Adrenal gland (tissue), 12 donors: ENCODE data around the gene ISCA2. TPM values are rescaled to one million over a fixed set of nuclear protein-coding genes. Genes with fewer than 3 reads are reported as not detected.

ENCODE experiments used
- DNase-seq, 7 donors: peaks; one replicate each; pipeline ENCODE4 v3.0.0-alpha.2; 2019 to 2020
- H3K27ac ChIP-seq, 5 donors: fragments of 200-600 bp; sonication (generic) in 4 of 5; 1 replicate in 3 of 5; 2 replicates in 2 of 5; pipeline versions ENCODE4 v1.5.1 to v1.8.0; 2016 to 2020; ENCODE audit warnings: mild to moderate bottlenecking in 1 of 5
- H3K27me3 ChIP-seq: fragments of 200-600 bp; 2 replicates; pipeline ENCODE4 v1.8.0; 2021
- H3K36me3 ChIP-seq, 2 donors: fragments of 200-600 bp; replicated peaks in 1 of 2; 1 replicate in 1 of 2; 2 replicates in 1 of 2; pipeline versions ENCODE4 v1.5.1 to v1.8.0; 2018 to 2022
- H3K4me1 ChIP-seq, 2 donors: fragments of 200-600 bp; replicated peaks in 1 of 2; 1 replicate in 1 of 2; 2 replicates in 1 of 2; pipeline versions ENCODE4 v1.5.1 to v1.8.0; 2018 to 2021
- H3K4me3 ChIP-seq, 4 donors: fragments of 200-600 bp; sonication (generic) in 3 of 4; one replicate each; pipeline ENCODE4 v1.5.1; 2016 to 2018
- H3K9me3 ChIP-seq, 3 donors: fragments of 200-600 bp; sonication (generic) in 1 of 3; replicated peaks in 1 of 3; 1 replicate in 2 of 3; 2 replicates in 1 of 3; pipeline versions ENCODE4 v1.5.1 to v1.8.0; 2016 to 2021
- POLR2A ChIP-seq, 2 donors: fragments of 450-650 bp; IDR thresholded peaks; one replicate each; pipeline ENCODE4 v1.6.1; 2017; ENCODE audit warnings: antibody characterized with exemption in 2 of 2, mild to moderate bottlenecking in 2 of 2, moderate library complexity in 1 of 2
- WGBS, 4 donors: extraction: QIAGEN DNeasy Blood & Tissue Kit in 2 of 4; methylation state at CpG; one replicate each; pipeline versions ENCODE4 v1.1.5 to v1.1.7; 2013 to 2017; 5-methylcytosine and 5-hydroxymethylcytosine counted together
- intact Hi-C, 2 donors: fragments of 100-400 bp; cut with DNase I; formaldehyde crosslinking; loops; one replicate each; pipeline versions ENCODE4 v1.14.1 to v1.15.0; 2022 to 2023
- polyA plus RNA-seq, 3 donors: library from polyadenylated mRNA; stranded (reverse); fragments of 200-250 nt in 2 of 3; fragments of 350-450 nt in 1 of 3; fragmentation: Illumina TruSeq in 1 of 3; extraction: RNeasy Lipid Tissue Mini Kit (QIAGEN cat#74804) in 1 of 3; gene quantifications; one replicate each; pipeline ENCODE4 v1.2.3, GENCODE V29; 2013 to 2014
- total RNA-seq, 9 donors: library from RNA; depleted of rRNA in 4 of 9; stranded (reverse); fragments of >200 nt in 4 of 9; fragments of 120-200 nt in 1 of 9; fragmentation: NEBNext Ultra II Directional in 1 of 9; extraction: Animal tissue kit (Norgen Biotek cat#: 25700) in 1 of 9; gene quantifications; one replicate each; pipeline versions ENCODE4 v1.1.0 to v1.2.4, GENCODE V29; 2013 to 2023
- TF ChIP-seq, protein P1 (sequence below), 6 experiments: fragments of 450-650 bp in 4 of 6; fragments of 200-600 bp in 2 of 6; sonication (generic) in 1 of 6; IDR thresholded peaks; 1 replicate in 5 of 6; 2 replicates in 1 of 6; pipeline versions ENCODE4 v1.5.1 to v1.8.0; 2016 to 2021; ENCODE audit warnings: antibody characterized with exemption in 6 of 6, mild to moderate bottlenecking in 2 of 6, moderate library complexity in 1 of 6
- donor health status: healthy with polysubstance abuse.
- donor health status: Bipolar disorder and iron deficiency.
- donor health status: DM: yes; HTN: yes; CAD: no.
- donor health status: DM: no; HTN: no; CAD: no.
- donor health status: DM: no; HTN: no; CAD: no.
- donor health status: DM: yes; HTN: yes; CAD: no.

Gene ISCA2
- total and polyA plus RNA-seq, 12 donors = 13.2 to 63.6 (median 47.4) TPM

DNA sequence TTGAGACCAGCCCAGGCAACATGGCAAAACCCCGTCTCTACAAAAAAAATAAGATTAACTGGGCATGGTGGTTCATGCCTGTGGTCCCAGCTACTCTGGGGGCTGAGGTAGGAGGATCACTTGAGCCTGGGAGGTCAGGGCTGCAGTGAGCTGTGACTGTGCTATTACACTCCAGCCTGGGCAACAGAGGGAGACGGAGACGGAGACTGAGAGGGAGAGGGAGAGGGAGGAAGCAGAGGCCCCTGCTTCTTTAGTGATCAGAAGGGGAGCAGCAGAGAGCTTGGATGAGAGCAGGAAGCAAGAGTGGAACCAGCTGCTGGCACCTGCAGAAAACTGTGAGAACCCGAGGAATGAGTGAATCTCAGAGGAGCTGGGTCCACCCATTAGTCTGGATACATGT, 45.9 kb downstream of the ISCA2 start:
- TF ChIP-seq, protein P1, sequence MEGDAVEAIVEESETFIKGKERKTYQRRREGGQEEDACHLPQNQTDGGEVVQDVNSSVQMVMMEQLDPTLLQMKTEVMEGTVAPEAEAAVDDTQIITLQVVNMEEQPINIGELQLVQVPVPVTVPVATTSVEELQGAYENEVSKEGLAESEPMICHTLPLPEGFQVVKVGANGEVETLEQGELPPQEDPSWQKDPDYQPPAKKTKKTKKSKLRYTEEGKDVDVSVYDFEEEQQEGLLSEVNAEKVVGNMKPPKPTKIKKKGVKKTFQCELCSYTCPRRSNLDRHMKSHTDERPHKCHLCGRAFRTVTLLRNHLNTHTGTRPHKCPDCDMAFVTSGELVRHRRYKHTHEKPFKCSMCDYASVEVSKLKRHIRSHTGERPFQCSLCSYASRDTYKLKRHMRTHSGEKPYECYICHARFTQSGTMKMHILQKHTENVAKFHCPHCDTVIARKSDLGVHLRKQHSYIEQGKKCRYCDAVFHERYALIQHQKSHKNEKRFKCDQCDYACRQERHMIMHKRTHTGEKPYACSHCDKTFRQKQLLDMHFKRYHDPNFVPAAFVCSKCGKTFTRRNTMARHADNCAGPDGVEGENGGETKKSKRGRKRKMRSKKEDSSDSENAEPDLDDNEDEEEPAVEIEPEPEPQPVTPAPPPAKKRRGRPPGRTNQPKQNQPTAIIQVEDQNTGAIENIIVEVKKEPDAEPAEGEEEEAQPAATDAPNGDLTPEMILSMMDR (IDR thresholded peaks at IDR 0.05) = no peak
- TF ChIP-seq POLR2A (IDR thresholded peaks at IDR 0.05) = no peak
- Histone ChIP-seq H3K4me3 (no peak overlapping the region), H3K4me1 (no peaks in the 10 kb centered on the region), H3K27me3 (no peaks in the 10 kb centered on the region), H3K9me3 (no peaks in the 10 kb centered on the region), H3K27ac (no peak overlapping the region), H3K36me3 (no peaks in the 10 kb centered on the region)
- intact Hi-C loops = no loop called here
- 74 to 86% (median 82%) methylated on average over 4 of the region's 4 CpGs for WGBS, 4 donors
- DNase-seq = no peak

DNA sequence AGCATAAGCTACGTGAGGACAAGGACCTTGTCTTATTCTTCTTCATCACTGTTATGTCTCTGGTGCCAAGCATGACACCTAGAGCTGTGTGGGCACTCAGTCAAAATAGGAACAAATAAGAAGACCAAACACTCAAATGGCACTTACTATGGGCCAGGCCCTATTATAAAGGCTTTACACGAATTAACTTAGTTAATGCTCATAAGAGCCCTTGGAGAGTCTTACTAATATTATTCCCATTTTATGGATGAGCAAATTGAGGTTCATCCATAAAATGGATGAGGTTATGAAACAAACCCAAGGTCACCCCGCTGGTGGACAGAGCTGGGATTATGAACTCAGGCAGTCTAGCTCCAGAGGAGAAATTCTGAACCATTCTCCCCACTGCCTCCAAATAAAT, 47.7 kb downstream of the ISCA2 start:
- intact Hi-C loops = no loop called here
- Histone ChIP-seq H3K9me3 (no peaks in the 10 kb centered on the region), H3K4me3 (no peak overlapping the region), H3K27me3 (no peaks in the 10 kb centered on the region), H3K27ac (no peak overlapping the region), H3K36me3 (no peaks in the 10 kb centered on the region), H3K4me1 (no peaks in the 10 kb centered on the region)
- TF ChIP-seq, protein P1 (IDR thresholded peaks at IDR 0.05) = no peak
- TF ChIP-seq POLR2A (IDR thresholded peaks at IDR 0.05) = no peak
- DNase-seq = no peak
- WGBS, 4 donors = 64 to 82% (median 78%) methylated on average over 3 of the region's 3 CpGs

DNA sequence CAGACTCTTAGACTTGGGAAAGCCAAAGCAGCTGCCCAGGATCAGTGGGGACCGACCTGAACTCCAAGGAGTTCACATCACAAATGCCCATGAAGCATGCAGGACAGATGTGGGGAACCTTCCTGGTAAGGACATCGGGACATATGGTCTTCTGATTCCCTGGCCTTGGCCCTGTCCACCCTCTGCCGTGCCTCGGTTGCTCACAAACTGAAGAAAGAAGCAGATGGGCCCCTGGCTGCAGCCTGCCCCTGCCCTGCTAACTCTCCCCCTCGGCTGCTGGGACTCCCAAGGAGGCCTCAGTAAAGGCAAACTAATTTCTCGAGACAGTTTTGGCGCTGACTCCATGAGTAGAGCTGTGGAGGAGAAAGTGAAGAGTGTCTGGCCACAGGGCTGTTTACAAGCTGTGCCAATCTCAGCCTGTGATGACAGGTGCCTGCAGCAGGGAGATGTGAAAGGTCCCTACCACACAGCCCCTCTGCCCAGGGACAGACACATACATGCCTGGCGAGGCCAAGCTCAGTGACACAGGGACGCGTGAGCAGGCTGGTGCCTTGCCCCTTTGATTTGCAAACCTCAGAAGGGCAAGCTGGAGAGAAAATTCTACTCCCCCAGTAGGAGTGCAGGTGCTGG, 48.6 kb downstream of the ISCA2 start:
- H3K36me3 ChIP-seq = no peaks in the 10 kb centered on the region
- DNase-seq = no peak
- H3K4me3 ChIP-seq = no peak overlapping the region
- H3K27me3 ChIP-seq = no peaks in the 10 kb centered on the region
- no peaks in the 10 kb centered on the region for H3K4me1 ChIP-seq
- TF ChIP-seq, protein P1 (IDR thresholded peaks at IDR 0.05) = no peak
- no peak for TF ChIP-seq POLR2A (IDR thresholded peaks at IDR 0.05)
- intact Hi-C loops = no loop called here
- no peaks in the 10 kb centered on the region for H3K9me3 ChIP-seq
- 85 to 90% (median 90%) methylated on average over 9 to 10 of the region's 10 CpGs for WGBS, 4 donors
- no peak overlapping the region for H3K27ac ChIP-seq

DNA sequence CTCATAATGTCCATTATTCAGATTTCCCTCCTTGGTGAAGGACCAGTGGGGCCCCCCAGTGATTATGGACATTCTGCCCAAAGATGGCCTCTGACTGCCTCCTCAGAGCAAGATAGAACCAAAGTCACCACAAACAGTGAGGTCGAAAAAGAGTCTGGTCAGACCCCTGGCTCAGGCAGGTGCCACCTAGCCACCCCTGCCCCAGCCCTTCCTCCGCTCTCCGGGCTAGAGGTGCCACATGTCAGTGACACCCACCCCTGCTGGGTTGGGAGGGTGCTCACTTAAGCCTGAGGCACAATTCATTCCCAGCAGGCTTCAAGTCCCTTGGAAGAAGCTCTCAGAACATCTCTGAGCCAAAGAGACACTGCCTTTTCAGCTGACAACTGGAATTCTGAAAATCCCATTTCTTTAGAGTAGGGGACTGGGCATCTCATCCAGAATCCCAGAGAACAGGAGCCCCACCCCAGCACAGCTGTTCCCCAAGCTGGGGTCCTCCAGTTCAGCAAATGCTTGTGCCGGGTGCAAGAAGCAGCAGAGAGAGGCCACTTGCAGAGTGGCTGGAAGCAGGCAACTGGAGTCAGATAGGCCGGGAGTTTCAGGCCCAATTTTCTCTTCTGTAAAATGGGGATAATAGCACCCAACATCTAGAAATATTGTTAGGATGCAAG, 50.3 kb downstream of the ISCA2 start:
- no peak for DNase-seq
- 86 to 92% (median 90%) methylated on average over 3 to 5 of the region's 5 CpGs for WGBS, 4 donors
- Histone ChIP-seq H3K4me1 (no peaks in the 10 kb centered on the region), H3K27me3 (no peaks in the 10 kb centered on the region), H3K27ac (no peak overlapping the region), H3K36me3 (no peaks in the 10 kb centered on the region), H3K9me3 (no peaks in the 10 kb centered on the region), H3K4me3 (no peak overlapping the region)
- intact Hi-C loops = no loop called here
- TF ChIP-seq, protein P1 (IDR thresholded peaks at IDR 0.05) = no peak
- TF ChIP-seq POLR2A (IDR thresholded peaks at IDR 0.05) = no peak
